GM23248 (cell line): Measurements from ENCODE around the gene TSPEAR.

Experiments used
- EZH2 ChIP-seq: fragments of 200-600 bp; sonication (generic); IDR thresholded peaks from 2 replicates; pipeline ENCODE4 v1.6.1; 2018; ENCODE audit warnings: antibody characterized with exemption, mild to moderate bottlenecking; ENCODE audit not compliant: insufficient read depth, poor library complexity, severe bottlenecking
- EZH2phosphoT487 ChIP-seq: fragments of 200-600 bp; sonication (generic); IDR thresholded peaks from 2 replicates; pipeline ENCODE4 v1.6.1; 2018; ENCODE audit warnings: antibody characterized with exemption, moderate library complexity, mild to moderate bottlenecking, low read depth; ENCODE audit not compliant: insufficient read depth

DNA sequence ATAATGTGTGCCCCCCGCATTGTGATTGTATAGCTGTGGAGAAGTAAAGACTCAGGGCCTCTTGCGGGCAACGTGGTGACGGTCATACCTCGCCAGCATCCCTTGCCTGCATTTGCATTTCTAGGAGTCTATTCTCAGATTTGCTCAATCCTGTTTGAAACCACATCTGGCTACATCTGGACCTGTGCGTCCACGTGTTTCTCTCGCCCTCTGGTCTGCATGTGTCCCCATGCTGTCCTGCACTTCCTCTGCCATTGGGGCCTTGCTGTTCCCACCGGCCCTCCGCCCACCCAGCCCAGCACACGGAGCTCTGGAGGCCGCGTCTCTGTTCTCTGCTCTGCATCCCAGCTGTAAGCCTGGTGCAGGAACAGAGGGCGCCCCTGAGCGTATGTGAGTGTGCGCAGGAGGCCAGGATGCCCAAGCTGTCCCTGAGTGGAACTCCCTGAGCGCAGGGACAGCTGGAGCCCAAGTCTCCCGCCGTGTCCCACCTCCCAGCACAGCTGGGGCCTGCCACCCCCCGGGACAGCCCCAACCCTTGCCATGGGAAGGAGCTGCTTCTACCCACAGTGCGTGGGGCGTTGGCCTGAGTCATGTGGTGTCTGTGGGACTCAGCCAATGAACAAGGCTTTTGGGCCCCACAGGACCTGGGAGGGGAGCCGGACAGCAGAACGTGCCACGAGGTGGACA, 161.7 kb downstream of the TSPEAR start:
- no peak for TF ChIP-seq EZH2phosphoT487
- TF ChIP-seq EZH2, result no peak
